KMS-11 (cell line): ENCODE data around the gene COMMD1.

Experiments
- H2AFZ ChIP-seq: fragments of 200-600 bp; sonication (generic); 2 replicates; pipeline ENCODE4 v1.6.1; 2016; ENCODE audit warnings: antibody characterized with exemption, mixed run types, low read depth
- H3K27ac ChIP-seq: fragments of 200-600 bp; sonication (generic); 2 replicates; pipeline ENCODE4 v1.6.1; 2016; ENCODE audit warnings: mild to moderate bottlenecking, mixed run types
- H3K27me3 ChIP-seq: fragments of 200-600 bp; sonication (generic); 2 replicates; pipeline ENCODE4 v1.6.1; 2017; ENCODE audit warnings: mild to moderate bottlenecking, low read depth, mixed run types, moderate library complexity; ENCODE audit not compliant: insufficient read depth
- H3K36me3 ChIP-seq: fragments of 200-600 bp; sonication (generic); 2 replicates; pipeline ENCODE4 v1.6.1; 2017; ENCODE audit warnings: mild to moderate bottlenecking, mixed run types; ENCODE audit not compliant: insufficient read depth
- H3K4me1 ChIP-seq: fragments of 200-600 bp; sonication (generic); 2 replicates; pipeline ENCODE4 v1.6.1; 2016; ENCODE audit warnings: mild to moderate bottlenecking, low read depth, mixed run types; ENCODE audit not compliant: poor library complexity, severe bottlenecking
- H3K4me2 ChIP-seq: fragments of 200-600 bp; sonication (generic); 2 replicates; pipeline ENCODE4 v1.7.0; 2016; ENCODE audit warnings: mild to moderate bottlenecking, mixed run types
- H3K4me3 ChIP-seq: fragments of 200-600 bp; sonication (generic); IDR thresholded peaks from 2 replicates; pipeline ENCODE4 v1.6.1; 2017; ENCODE audit warnings: low read depth, low read length, mixed read lengths; ENCODE audit not compliant: insufficient read depth
- H3K79me2 ChIP-seq: fragments of 200-600 bp; sonication (generic); 2 replicates; pipeline ENCODE4 v1.6.1; 2016; ENCODE audit warnings: low read depth, mixed run types; ENCODE audit not compliant: insufficient read depth
- H3K9ac ChIP-seq: fragments of 200-600 bp; sonication (generic); 2 replicates; pipeline ENCODE4 v1.6.1; 2016; ENCODE audit warnings: mild to moderate bottlenecking, mixed run types
- H4K20me1 ChIP-seq: fragments of 200-600 bp; sonication (generic); 2 replicates; pipeline ENCODE4 v1.6.1; 2016; ENCODE audit warnings: mild to moderate bottlenecking, mixed run types; ENCODE audit not compliant: insufficient read depth
- CTCF ChIP-seq: fragments of 200-600 bp; sonication (generic); conservative IDR thresholded peaks from 2 replicates; pipeline ENCODE4 v1.6.1; 2017; ENCODE audit warnings: low read depth, mild to moderate bottlenecking, antibody characterized with exemption, low read length, moderate library complexity, mixed read lengths

The COMMD1 gene

GRCh38 chr2:62101886-62102285 is 196.4 kb downstream of the COMMD1 start:
- Histone ChIP-seq H3K4me1 (no peaks in the 10 kb centered on the region), H3K4me2 (no peak overlapping the region), H3K36me3 (no peaks in the 10 kb centered on the region), H3K27me3 (no peaks in the 10 kb centered on the region), H3K9ac (no peak overlapping the region), H3K4me3 (no peak overlapping the region), H3K79me2 (no peaks in the 10 kb centered on the region), H3K27ac (no peak overlapping the region), H4K20me1 (no peaks in the 10 kb centered on the region), H2AFZ (no peak overlapping the region)
- no peak for TF ChIP-seq CTCF

GRCh38 chr2:62102402-62102920 is 197.0 kb downstream of the COMMD1 start:
- Histone ChIP-seq H3K4me2 (no peak overlapping the region), H4K20me1 (no peaks in the 10 kb centered on the region), H3K9ac (no peak overlapping the region), H3K27ac (no peak overlapping the region), H3K4me3 (no peak overlapping the region), H3K79me2 (no peaks in the 10 kb centered on the region), H3K36me3 (no peaks in the 10 kb centered on the region), H2AFZ (no peak overlapping the region), H3K27me3 (no peaks in the 10 kb centered on the region), H3K4me1 (no peaks in the 10 kb centered on the region)
- TF ChIP-seq CTCF = no peak

- TF ChIP-seq CTCF = no peak
- H3K4me1 ChIP-seq = no peaks in the 10 kb centered on the region
- no peaks in the 10 kb centered on the region for H3K27me3 ChIP-seq
Observed at GRCh38 chr2:62109554-62109953, 204.1 kb downstream of the COMMD1 start.

GRCh38 chr2:62110415-62111025 is 205.0 kb downstream of the COMMD1 start:
- Histone ChIP-seq H4K20me1 (no peaks in the 10 kb centered on the region), H2AFZ (no peak overlapping the region), H3K79me2 (no peaks in the 10 kb centered on the region), H3K27ac (no peak overlapping the region), H3K9ac (no peak overlapping the region), H3K27me3 (no peaks in the 10 kb centered on the region), H3K4me1 (no peaks in the 10 kb centered on the region), H3K36me3 (no peaks in the 10 kb centered on the region), H3K4me3 (no peak overlapping the region), H3K4me2 (no peak overlapping the region)
- TF ChIP-seq CTCF = no peak

More at GRCh38 chr2:62109554-62109953, 204.1 kb downstream of the COMMD1 start:
- H3K79me2 ChIP-seq = no peaks in the 10 kb centered on the region
- no peak overlapping the region for H2AFZ ChIP-seq
- no peaks in the 10 kb centered on the region for H4K20me1 ChIP-seq
- H3K36me3 ChIP-seq = no peaks in the 10 kb centered on the region
- no peak overlapping the region for H3K27ac ChIP-seq
- no peak overlapping the region for H3K4me2 ChIP-seq
- no peak overlapping the region for H3K4me3 ChIP-seq
- H3K9ac ChIP-seq = no peak overlapping the region
